Skin epidermis (tissue), 12 donors: ENCODE measurements around the gene GGT6.

Experiments
- H3K27ac ChIP-seq, 21 experiments: fragments of 200-600 bp; sonication (generic) in 11 of 21; one replicate each; pipeline ENCODE4 v1.5.0; 2020; ENCODE audit warnings: mild to moderate bottlenecking in 3 of 21, inconsistent platforms in 2 of 21, moderate library complexity in 2 of 21
- H3K4me3 ChIP-seq, 7 experiments: fragments of 200-600 bp; sonication (generic) in 2 of 7; one replicate each; pipeline ENCODE4 v1.5.0; 2020; ENCODE audit warnings: inconsistent platforms in 2 of 7, mild to moderate bottlenecking in 2 of 7, moderate library complexity in 1 of 7

Gene GGT6

GRCh38 chr17:4531988-4532736, 28.2 kb downstream of the GGT6 start:
- Histone ChIP-seq H3K27ac (peak overlapping the region in 3 of 21 experiments; percentile 2 to 7 (median 6)), H3K4me3 (no peak overlapping the region)

DNA sequence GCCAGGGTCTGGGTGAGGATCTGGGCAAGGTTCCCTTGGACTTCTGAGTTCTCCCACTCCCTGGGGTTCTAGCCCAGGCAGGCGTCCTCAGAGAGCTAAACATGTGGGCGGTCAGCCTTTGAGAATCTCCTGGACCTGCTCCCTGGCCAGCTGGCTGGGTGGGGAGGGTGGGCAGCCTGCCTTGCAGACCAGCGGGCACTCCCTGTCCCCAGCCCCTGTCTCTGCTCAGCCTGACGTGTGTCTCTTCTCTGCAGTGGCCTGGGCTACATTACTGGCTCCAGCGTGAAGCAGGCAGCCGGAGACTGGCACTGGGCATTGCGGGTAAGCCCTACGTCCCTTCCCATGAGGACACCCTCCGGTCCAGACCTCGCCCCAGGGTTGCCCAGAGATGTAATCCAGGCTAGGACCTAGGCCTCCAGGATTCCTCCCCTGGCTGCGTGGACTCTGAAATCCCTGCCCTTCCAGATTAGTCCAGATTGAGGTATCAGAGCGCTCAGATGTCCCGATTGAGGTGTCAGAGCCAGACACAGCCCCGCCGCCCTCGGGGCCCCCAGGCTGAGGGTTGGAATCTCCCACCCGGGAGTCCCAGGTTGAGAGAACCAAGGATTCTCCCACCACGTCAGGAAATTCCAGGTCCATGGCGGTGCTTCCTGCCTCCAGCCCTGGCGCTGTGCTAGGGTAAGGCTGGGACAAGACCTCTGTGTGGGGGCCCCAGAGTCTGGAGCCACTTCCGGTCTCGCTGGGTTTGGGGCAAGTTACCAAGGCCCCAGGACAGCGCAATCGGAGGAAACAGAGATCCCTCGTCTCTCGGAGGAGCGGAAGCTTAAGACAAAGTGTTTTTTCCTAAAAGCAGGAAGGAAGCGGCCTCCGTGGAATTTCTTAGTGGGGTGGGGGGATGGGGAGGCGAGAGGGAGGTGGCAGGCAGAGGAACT, 29.3 kb downstream of the GGT6 start:
- H3K27ac ChIP-seq: peak overlapping the region in 10 of 21 experiments; percentile 11 to 76 (median 36)
- H3K4me3 ChIP-seq: no peak overlapping the region

GRCh38 chr17:4529533-4530152, 30.7 kb downstream of the GGT6 start:
- Histone ChIP-seq H3K27ac (peak overlapping the region in 4 of 21 experiments; percentile 27 to 76 (median 63)), H3K4me3 (no peak overlapping the region)

- no peak overlapping the region for H3K4me3 ChIP-seq
- H3K27ac ChIP-seq: peak overlapping the region in 1 of 21 experiments; percentile 13
Measured at GRCh38 chr17:4527566-4528125, 32.7 kb downstream of the GGT6 start.

- Histone ChIP-seq H3K4me3 (no peak overlapping the region), H3K27ac (peak overlapping the region in 1 of 21 experiments; percentile 13)
Measured at GRCh38 chr17:4527134-4527533, 33.2 kb downstream of the GGT6 start.

- no peak overlapping the region for H3K4me3 ChIP-seq
Measured at GRCh38 chr17:4525691-4526397, 34.5 kb downstream of the GGT6 start.

GRCh38 chr17:4523946-4524345, 36.4 kb downstream of the GGT6 start:
- H3K4me3 ChIP-seq: no peak overlapping the region
- H3K27ac ChIP-seq: no peak overlapping the region

More at GRCh38 chr17:4525691-4526397, 34.5 kb downstream of the GGT6 start:
- H3K27ac ChIP-seq: no peak overlapping the region

DNA sequence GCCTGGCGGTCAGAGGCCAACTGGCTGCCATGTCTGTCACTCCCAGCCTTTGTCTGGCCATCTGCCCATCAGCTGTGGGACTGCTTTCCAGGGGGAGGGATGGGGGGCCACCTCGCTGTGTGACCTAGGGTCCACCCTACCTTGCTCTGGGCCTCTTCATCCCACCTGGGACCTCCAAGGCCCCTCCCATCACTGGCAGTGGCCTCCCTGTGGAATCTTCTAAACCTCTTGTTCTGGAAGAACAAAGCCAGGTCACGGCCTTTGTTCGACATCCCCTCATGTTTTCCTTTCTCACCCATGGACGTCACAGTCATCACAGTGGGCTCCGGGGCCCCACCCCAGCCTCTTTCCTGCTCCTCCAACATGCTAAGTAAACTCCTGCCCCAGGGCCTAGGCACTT, 37.7 kb downstream of the GGT6 start:
- Histone ChIP-seq H3K4me3 (no peak overlapping the region), H3K27ac (peak overlapping the region in 7 of 21 experiments; percentile 3 to 83 (median 30))

- H3K4me3 ChIP-seq: no peak overlapping the region
- H3K27ac ChIP-seq: peak overlapping the region in 9 of 21 experiments; percentile 6 to 83 (median 34)
Measured at GRCh38 chr17:4520894-4521600, 39.3 kb downstream of the GGT6 start.

GRCh38 chr17:4520060-4520893, 40.1 kb downstream of the GGT6 start:
- Histone ChIP-seq H3K4me3 (no peak overlapping the region), H3K27ac (peak overlapping the region in 19 of 21 experiments; percentile 0 to 83 (median 55))

- H3K27ac ChIP-seq: peak overlapping the region in 16 of 21 experiments; percentile 13 to 83 (median 66)
- no peak overlapping the region for H3K4me3 ChIP-seq
Measured at GRCh38 chr17:4519361-4519788, 41.0 kb downstream of the GGT6 start.

DNA sequence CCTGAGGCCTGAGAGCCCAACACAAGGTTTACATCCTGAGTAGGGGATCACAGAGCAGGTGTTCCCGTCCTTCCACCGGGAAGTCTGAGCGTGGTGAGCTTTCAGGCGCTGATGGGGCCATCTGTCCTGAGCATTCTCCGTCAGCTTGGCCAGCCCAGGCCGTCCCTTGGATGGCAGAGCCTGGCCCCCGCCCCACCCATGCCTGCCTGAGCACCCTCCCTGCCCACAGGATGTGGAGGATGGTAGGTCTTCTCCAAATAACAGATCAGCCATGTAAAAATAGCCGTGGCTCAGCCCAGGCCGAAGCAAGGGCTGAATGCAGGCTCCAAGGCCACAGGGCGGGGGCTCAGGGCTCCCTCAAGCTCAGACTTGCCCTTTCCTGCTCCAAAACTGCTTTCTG, 41.5 kb downstream of the GGT6 start:
- Histone ChIP-seq H3K27ac (peak overlapping the region in 17 of 21 experiments; percentile 11 to 83 (median 58)), H3K4me3 (no peak overlapping the region)

GRCh38 chr17:4516735-4517134, 43.6 kb downstream of the GGT6 start:
- Histone ChIP-seq H3K4me3 (no peak overlapping the region), H3K27ac (peak overlapping the region in 3 of 21 experiments; percentile 4 to 45 (median 28))

DNA sequence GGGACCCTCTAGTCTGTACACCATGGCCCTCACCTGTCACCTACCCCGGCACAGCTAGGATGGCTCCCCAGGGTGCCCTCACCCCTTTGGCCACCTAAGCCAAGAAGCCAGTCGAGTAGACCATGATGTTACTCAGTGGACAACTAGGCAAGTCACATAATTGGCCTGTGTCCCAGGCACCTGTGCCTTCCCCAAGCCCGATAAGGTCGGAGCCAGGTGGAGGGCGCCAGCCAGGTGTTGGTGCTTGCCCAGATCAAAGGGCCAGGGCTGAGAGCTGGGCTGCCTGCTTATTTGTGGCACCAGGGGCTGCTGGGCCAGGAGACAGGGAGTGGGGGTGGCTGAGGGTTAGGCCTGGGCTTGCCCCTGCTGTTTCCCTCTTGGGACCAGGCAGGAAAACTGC, 44.9 kb downstream of the GGT6 start:
- Histone ChIP-seq H3K4me3 (no peak overlapping the region), H3K27ac (peak overlapping the region in 1 of 21 experiments; percentile 29)

GRCh38 chr17:4514779-4515178, 45.6 kb downstream of the GGT6 start:
- peak overlapping the region in 4 of 21 experiments; percentile 0 to 66 (median 55) for H3K27ac ChIP-seq
- no peak overlapping the region for H3K4me3 ChIP-seq

GRCh38 chr17:4514206-4514605, 46.2 kb downstream of the GGT6 start:
- H3K4me3 ChIP-seq: no peak overlapping the region
- H3K27ac ChIP-seq: peak overlapping the region in 6 of 21 experiments; percentile 0 to 66 (median 28)
